H1 (cell line): ENCODE data around the gene PPFIA4. TPM values are rescaled to one million over a fixed set of nuclear protein-coding genes. Genes with fewer than 3 reads are reported as not detected.

Experiments used
- CTCF ChIA-PET: fragments of 300-600 bp; sonication (Branson Sonifier 250); formaldehyde crosslinking; loops from one replicate; lab custom pipeline; 2021; ENCODE audit not compliant: partially characterized antibody; lab: Charles Lee
- POLR2A ChIA-PET: fragments of 300-600 bp; sonication (Branson Sonifier 250); formaldehyde crosslinking; loops from one replicate; lab custom pipeline; 2021; ENCODE audit warnings: inconsistent platforms; ENCODE audit not compliant: partially characterized antibody; lab: Charles Lee
- DNase-seq, 2 experiments: peaks; one replicate each; pipeline versions ENCODE4 v3.0.0 to v3.0.0-alpha.2; 2010 to 2022; ENCODE audit warnings: low spot score in 2 of 2, low read depth in 1 of 2, mixed read lengths in 1 of 2
- FAIRE-seq: peaks from 2 replicates; lab custom pipeline; 2011; peaks lifted over from hg19 to GRCh38; lab: Jason Lieb, UNC
- H2AFZ ChIP-seq: 2 replicates; pipeline ENCODE4 v1.8.1; 2012; ENCODE audit warnings: low read length, inconsistent platforms
- H2AK5ac ChIP-seq: 2 replicates; pipeline ENCODE4 v1.6.1; 2013; ENCODE audit warnings: low read depth, low read length
- H2BK120ac ChIP-seq: replicated peaks from 2 replicates; pipeline ENCODE3; 2013; ENCODE audit warnings: low read depth, low read length, inconsistent platforms
- H2BK12ac ChIP-seq: 2 replicates; pipeline ENCODE4 v1.6.1; 2013; ENCODE audit warnings: low read depth, low read length
- H2BK15ac ChIP-seq: 2 replicates; pipeline ENCODE4 v1.6.1; 2013; ENCODE audit warnings: low read length
- H2BK20ac ChIP-seq: 2 replicates; pipeline ENCODE4 v1.6.1; 2013; ENCODE audit warnings: low read length
- H2BK5ac ChIP-seq: 2 replicates; pipeline ENCODE4 v1.6.1; 2013; ENCODE audit warnings: low read depth, low read length
- H3K14ac ChIP-seq: 2 replicates; pipeline ENCODE4 v1.6.1; 2013; ENCODE audit warnings: inconsistent platforms; ENCODE audit not compliant: insufficient read length
- H3K18ac ChIP-seq: 2 replicates; pipeline ENCODE4 v1.6.1; 2013; ENCODE audit warnings: low read length; ENCODE audit errors: extremely low read depth
- H3K23ac ChIP-seq: 2 replicates; pipeline ENCODE4 v1.6.1; 2013; ENCODE audit warnings: inconsistent platforms; ENCODE audit not compliant: insufficient read length
- H3K23me2 ChIP-seq: 2 replicates; pipeline ENCODE4 v1.6.1; 2013; ENCODE audit warnings: low read depth, low read length
- H3K27ac ChIP-seq: 2 replicates; pipeline ENCODE4 v1.6.1; 2011; ENCODE audit warnings: low read depth, low read length, inconsistent platforms
- H3K27me3 ChIP-seq, 4 experiments: replicated peaks in 1 of 4; 1 replicate in 1 of 4; 2 replicates in 3 of 4; pipeline versions ENCODE4 v1.6.1 to v1.8.1; 2011 to 2013; ENCODE audit warnings: low read length in 3 of 4, mild to moderate bottlenecking in 3 of 4, inconsistent platforms in 2 of 4, mixed read lengths in 2 of 4, moderate library complexity in 1 of 4; ENCODE audit not compliant: control insufficient read depth in 3 of 4, insufficient read depth in 3 of 4; ENCODE audit errors: extremely low read depth in 1 of 4
- H3K36me3 ChIP-seq, 4 experiments: 2 replicates each; pipeline versions ENCODE4 v1.6.1 to v1.8.1; 2011 to 2013; ENCODE audit warnings: mild to moderate bottlenecking in 4 of 4, low read length in 3 of 4, moderate library complexity in 2 of 4, control low read depth in 1 of 4, inconsistent platforms in 1 of 4; ENCODE audit not compliant: insufficient read depth in 4 of 4, control insufficient read depth in 2 of 4
- H3K4ac ChIP-seq: replicated peaks from 2 replicates; pipeline ENCODE3; 2013; ENCODE audit warnings: low read length, low read depth, mixed read lengths, inconsistent platforms; ENCODE audit not compliant: insufficient read length
- H3K4me1 ChIP-seq, 4 experiments: replicated peaks in 1 of 4; 1 replicate in 1 of 4; 2 replicates in 3 of 4; pipeline versions ENCODE4 v1.6.1 to v1.8.1; 2011 to 2013; ENCODE audit warnings: low read length in 3 of 4, inconsistent platforms in 2 of 4, mixed read lengths in 1 of 4; ENCODE audit not compliant: insufficient read depth in 4 of 4, control insufficient read depth in 3 of 4
- H3K4me2 ChIP-seq, 2 experiments: 2 replicates each; pipeline versions ENCODE4 v1.6.1 to v1.8.1; 2011 to 2013; ENCODE audit warnings: low read depth in 2 of 2, low read length in 2 of 2, control low read depth in 1 of 2, inconsistent platforms in 1 of 2, mild to moderate bottlenecking in 1 of 2; ENCODE audit not compliant: insufficient read depth in 1 of 2
- H3K4me3 ChIP-seq, 4 experiments: fragments of 200-600, 300-600 bp in 1 of 4; sonication (generic), shearing (Covaris generic), sonication (Bioruptor Twin) in 1 of 4; 2 replicates each; pipeline versions ENCODE4 v1.5.1 to v1.8.1; 2011 to 2016; ENCODE audit warnings: low read length in 4 of 4, low read depth in 3 of 4, control low read depth in 2 of 4, inconsistent platforms in 2 of 4, mild to moderate bottlenecking in 2 of 4, mixed read lengths in 1 of 4, moderate library complexity in 1 of 4; ENCODE audit not compliant: insufficient read depth in 2 of 4; ENCODE audit errors: extremely low read depth in 1 of 4
- H3K56ac ChIP-seq: replicated peaks from 2 replicates; pipeline ENCODE3; 2013; ENCODE audit warnings: low read depth, mild to moderate bottlenecking, mixed read lengths, low read length, inconsistent platforms; ENCODE audit not compliant: insufficient read length
- H3K79me1 ChIP-seq: 2 replicates; pipeline ENCODE4 v1.6.1; 2013; ENCODE audit warnings: low read depth, low read length, control low read depth
- H3K79me2 ChIP-seq, 2 experiments: 2 replicates each; pipeline versions ENCODE4 v1.6.1 to v1.8.1; 2012 to 2013; ENCODE audit warnings: low read length in 2 of 2, mild to moderate bottlenecking in 2 of 2, inconsistent platforms in 1 of 2; ENCODE audit not compliant: insufficient read depth in 2 of 2, control insufficient read depth in 1 of 2
- H3K9ac ChIP-seq, 4 experiments: replicated peaks in 1 of 4; 1 replicate in 1 of 4; 2 replicates in 3 of 4; pipeline versions ENCODE4 v1.6.1 to v1.8.1; 2011 to 2013; ENCODE audit warnings: low read depth in 3 of 4, low read length in 3 of 4, control low read depth in 2 of 4, mild to moderate bottlenecking in 2 of 4, moderate library complexity in 2 of 4, inconsistent platforms in 1 of 4; ENCODE audit errors: extremely low read depth in 1 of 4
- H3K9me3 ChIP-seq, 2 experiments: 2 replicates each; pipeline versions ENCODE4 v1.6.1 to v1.8.1; 2012 to 2013; ENCODE audit warnings: mild to moderate bottlenecking in 2 of 2, moderate library complexity in 2 of 2, control low read depth in 1 of 2, inconsistent platforms in 1 of 2, low read depth in 1 of 2, low read length in 1 of 2, mixed read lengths in 1 of 2; ENCODE audit not compliant: insufficient read depth in 2 of 2
- H4K20me1 ChIP-seq, 2 experiments: replicated peaks in 1 of 2; 2 replicates each; pipeline versions ENCODE3 to v1.8.1; 2011 to 2013; ENCODE audit warnings: inconsistent platforms in 2 of 2, low read length in 2 of 2, mild to moderate bottlenecking in 1 of 2; ENCODE audit not compliant: insufficient read depth in 2 of 2, control insufficient read depth in 1 of 2
- H4K5ac ChIP-seq: 2 replicates; pipeline ENCODE4 v1.6.1; 2013; ENCODE audit warnings: low read length, low read depth, mixed read lengths, inconsistent platforms; ENCODE audit not compliant: insufficient read length
- H4K8ac ChIP-seq: 2 replicates; pipeline ENCODE4 v1.8.0; 2013; ENCODE audit warnings: mild to moderate bottlenecking, moderate library complexity, low read length, inconsistent platforms; ENCODE audit not compliant: insufficient read depth; ENCODE audit errors: extremely low read depth
- H4K91ac ChIP-seq: replicated peaks from 2 replicates; pipeline ENCODE3; 2013; ENCODE audit warnings: low read length, mixed read lengths, inconsistent platforms; ENCODE audit not compliant: insufficient read length
- ASH2L ChIP-seq: fragments of 200-600, 300-600 bp; sonication (generic); IDR thresholded peaks from one replicate; pipeline ENCODE4 v1.7.1; 2017; ENCODE audit warnings: low read length
- ATF3 ChIP-seq: IDR thresholded peaks from 2 replicates; pipeline ENCODE4 v1.6.1; 2011; ENCODE audit warnings: low read depth, mild to moderate bottlenecking, low read length; ENCODE audit not compliant: insufficient read depth
- CBX5 ChIP-seq: fragments of 300-800, 300-1000 bp; sonication (generic); IDR thresholded peaks from 2 replicates; pipeline ENCODE4 v1.7.1; 2016; ENCODE audit warnings: antibody characterized with exemption, low read length, low read depth
- GABPA ChIP-seq: IDR thresholded peaks from 2 replicates; pipeline ENCODE4 v1.6.1; 2011; ENCODE audit warnings: mild to moderate bottlenecking, low read length, moderate library complexity, borderline replicate concordance; ENCODE audit not compliant: insufficient read depth
- KDM5A ChIP-seq: fragments of 200-600 bp; IDR thresholded peaks from 2 replicates; pipeline ENCODE4 v1.7.1; 2012; ENCODE audit warnings: mild to moderate bottlenecking, low read length, inconsistent platforms, mixed read lengths
- RNF2 ChIP-seq: fragments of 200-900, 300-1000 bp; sonication (generic); IDR thresholded peaks from 2 replicates; pipeline ENCODE4 v1.7.1; 2016; ENCODE audit warnings: borderline replicate concordance, low read depth, mild to moderate bottlenecking, antibody characterized with exemption, low read length; ENCODE audit not compliant: poor library complexity, severe bottlenecking; ENCODE audit errors: missing control alignments
- SIN3A ChIP-seq, 2 experiments: IDR thresholded peaks in 1 of 2; conservative IDR thresholded peaks in 1 of 2; 2 replicates each; pipeline ENCODE4 v1.6.1; 2011 to 2012; ENCODE audit warnings: low read length in 2 of 2, improper control_type of control experiment in 1 of 2, low read depth in 1 of 2, mild to moderate bottlenecking in 1 of 2
- TAF1 ChIP-seq: IDR thresholded peaks from 2 replicates; pipeline ENCODE4 v1.6.1; 2011; ENCODE audit warnings: mild to moderate bottlenecking, low read depth, low read length
- TEAD4 ChIP-seq: IDR thresholded peaks from 2 replicates; pipeline ENCODE4 v1.6.1; 2012; ENCODE audit warnings: low read depth, low read length, inconsistent platforms, mixed read lengths
- WGBS, 2 experiments: shearing (Covaris generic) in 1 of 2; methylation state at CpG; one replicate each; pipeline versions ENCODE4 v1.1.6 to v1.1.7; 2013 to 2015; ENCODE audit warnings: low lambda C conversion rate in 2 of 2, mixed read lengths in 2 of 2, inconsistent platforms in 1 of 2, low coverage in 1 of 2, missing lambda C conversion rate in 1 of 2; ENCODE audit not compliant: insufficient replicate concordance in 2 of 2, insufficient coverage in 1 of 2, insufficient read length in 1 of 2; ENCODE audit errors: extremely low coverage in 1 of 2, missing lambda C conversion rate in 1 of 2; 5-methylcytosine and 5-hydroxymethylcytosine counted together
- polyA plus RNA-seq, 7 experiments: library from polyadenylated mRNA; depleted of rRNA in 3 of 7; stranded (reverse) in 5 of 7; unstranded in 2 of 7; fragments of >200 nt in 5 of 7; fragments of 200-250 nt in 2 of 7; gene quantifications; 1 replicate in 5 of 7; 2 replicates in 1 of 7; 4 replicates in 1 of 7; pipeline versions ENCODE4 v1.2.1 to v1.2.3, GENCODE V29; 2011 to 2013; ENCODE audit warnings: missing spikeins in 2 of 7, mixed read lengths in 2 of 7
- total RNA-seq: library from RNA; stranded (reverse); fragmentation: NEBNext Ultra II Directional; extraction: Animal tissue kit (Norgen Biotek cat#: 25700); gene quantifications from 2 replicates; pipeline ENCODE4 v1.2.1, GENCODE V29; 2021

PPFIA4 gene
- total and polyA plus RNA-seq, 2 of the 8 experiments (the other 6 are each of a cell fraction or from before 2014, with no cell fraction given), result 9.0 to 9.9 TPM

DNA sequence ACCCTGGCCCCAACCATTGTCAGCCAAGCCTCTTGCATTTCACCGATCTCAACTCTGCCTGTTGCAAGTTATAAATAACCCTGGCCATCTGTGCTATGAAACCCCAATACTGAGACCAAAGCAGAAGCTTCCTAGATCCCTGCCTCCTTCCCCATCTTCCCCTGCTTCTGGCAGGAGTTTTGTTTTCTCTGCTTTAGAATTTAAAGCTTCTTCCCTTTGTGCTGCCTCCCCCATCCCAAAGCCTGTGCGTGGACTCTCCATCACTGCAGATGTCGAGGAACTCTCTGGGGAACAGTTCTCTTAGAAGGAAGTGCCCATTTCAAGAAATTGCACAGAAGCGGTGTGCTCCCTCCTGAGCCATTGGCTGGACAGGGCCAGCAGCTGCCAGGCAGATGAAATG lies 76.9 kb downstream of the PPFIA4 start:
- Histone ChIP-seq H4K5ac (no peak overlapping the region), H3K14ac (no peak overlapping the region), H4K20me1 (no peaks in the 10 kb centered on the region), H3K79me2 (no peaks in the 10 kb centered on the region), H2BK5ac (no peak overlapping the region), H4K91ac (no peak overlapping the region), H3K27ac (no peak overlapping the region), H3K23me2 (no peaks in the 10 kb centered on the region), H2BK120ac (no peak overlapping the region), H3K4me2 (no peak overlapping the region), H3K9me3 (0 out of 4 replicates have a peak, but pooled peaks cover 0 to 4% of the 10 kb centered on the region in 2 experiments), H3K4me1 (no peaks in the 10 kb centered on the region), H3K9ac (no peak overlapping the region), H4K8ac (no peak overlapping the region), H3K4me3 (no peak overlapping the region), H2AK5ac (no peak overlapping the region), H2BK15ac (no peak overlapping the region), H3K4ac (no peak overlapping the region), H3K18ac (no peak overlapping the region), H3K23ac (no peak overlapping the region), H2BK12ac (no peak overlapping the region), H3K56ac (no peak overlapping the region), H3K36me3 (no peaks in the 10 kb centered on the region), H3K79me1 (no peaks in the 10 kb centered on the region), H3K27me3 (peaks cover 0 to 4% (median 0%) of the 10 kb centered on the region in 4 experiments; a peak in 1 of 7 replicates), H2AFZ (no peak overlapping the region), H2BK20ac (no peak overlapping the region)
- ChIA-PET POLR2A (interaction anchor here (0.6 kb wide), 1 partner anchor 10 kb away, joined by 3 read pairs; no protein-coding TSS in a partner anchor), CTCF (interaction anchor here (0.7 to 8.3 kb wide), 15 partner anchors 9 to 191 kb away, joined by 3 to 89 read pairs (median 4); partner anchors contain the start of genes ADORA1 and MYOG)
- TF ChIP-seq GABPA (no peak), KDM5A (no peak), ASH2L (no peak), RNF2 (no peak), ATF3 (no peak), TEAD4 (no peak), SIN3A (conservative IDR thresholded peaks at IDR 0.05 in 1 of 2, IDR thresholded peaks at IDR 0.05 in 1 of 2; ENCODE audit: low read depth in 1 of 2, low read length in 2 of 2) (no peak), CBX5 (no peak), TAF1 (no peak)
- 98% methylated on average over 4 of the region's 4 CpGs; no CpG with 5 or more reads in 1 of the 2 experiments for WGBS, 2 experiments
- no peak for FAIRE-seq
- DNase-seq, result no peak
